ENCODE results near the gene SRSF4.

DNA sequence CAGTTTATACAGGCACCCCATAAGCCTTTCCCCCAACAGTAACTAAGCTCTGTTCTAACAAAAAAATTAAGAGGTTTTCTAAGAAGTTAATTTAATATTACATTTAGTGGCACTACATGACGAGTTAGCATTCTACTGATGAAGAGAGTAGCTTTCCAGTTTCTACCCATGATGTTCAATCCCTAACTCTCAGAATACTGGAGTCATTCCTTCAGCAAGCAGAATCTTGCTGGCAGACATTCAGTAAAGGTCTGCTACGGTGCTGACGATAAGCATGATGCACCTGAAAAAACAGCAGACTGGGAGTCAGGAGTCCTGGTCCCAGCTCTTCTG, 24.5 kb downstream of the SRSF4 start:
- TF ChIP-seq POLR2A (IDR thresholded peaks at IDR 0.05), result no peak
- TF ChIP-seq, protein P1, sequence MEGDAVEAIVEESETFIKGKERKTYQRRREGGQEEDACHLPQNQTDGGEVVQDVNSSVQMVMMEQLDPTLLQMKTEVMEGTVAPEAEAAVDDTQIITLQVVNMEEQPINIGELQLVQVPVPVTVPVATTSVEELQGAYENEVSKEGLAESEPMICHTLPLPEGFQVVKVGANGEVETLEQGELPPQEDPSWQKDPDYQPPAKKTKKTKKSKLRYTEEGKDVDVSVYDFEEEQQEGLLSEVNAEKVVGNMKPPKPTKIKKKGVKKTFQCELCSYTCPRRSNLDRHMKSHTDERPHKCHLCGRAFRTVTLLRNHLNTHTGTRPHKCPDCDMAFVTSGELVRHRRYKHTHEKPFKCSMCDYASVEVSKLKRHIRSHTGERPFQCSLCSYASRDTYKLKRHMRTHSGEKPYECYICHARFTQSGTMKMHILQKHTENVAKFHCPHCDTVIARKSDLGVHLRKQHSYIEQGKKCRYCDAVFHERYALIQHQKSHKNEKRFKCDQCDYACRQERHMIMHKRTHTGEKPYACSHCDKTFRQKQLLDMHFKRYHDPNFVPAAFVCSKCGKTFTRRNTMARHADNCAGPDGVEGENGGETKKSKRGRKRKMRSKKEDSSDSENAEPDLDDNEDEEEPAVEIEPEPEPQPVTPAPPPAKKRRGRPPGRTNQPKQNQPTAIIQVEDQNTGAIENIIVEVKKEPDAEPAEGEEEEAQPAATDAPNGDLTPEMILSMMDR (IDR thresholded peaks at IDR 0.05), result no peak
